OCI-LY1 (cell line): ENCODE measurements around the gene ELL3.
A peak's percentile ranks its signal among the peaks of the same experiment; 100 is the strongest.

ENCODE experiments used
- H2AFZ ChIP-seq: fragments of 200-600 bp; sonication (generic), shearing (Covaris generic); 2 replicates; pipeline ENCODE4 v1.6.0; 2014; ENCODE audit warnings: antibody characterized with exemption, mild to moderate bottlenecking, low read length
- H3F3A ChIP-seq: fragments of 200-600 bp; sonication (generic), shearing (Covaris generic); 2 replicates; pipeline ENCODE4 v1.6.0; 2014; ENCODE audit warnings: mild to moderate bottlenecking, antibody characterized with exemption, low read length, moderate library complexity; ENCODE audit not compliant: insufficient read depth
- H3K27ac ChIP-seq: fragments of 200-600 bp; sonication (generic); 2 replicates; pipeline ENCODE4 v1.5.1; 2014; ENCODE audit warnings: low read length, mixed run types, mild to moderate bottlenecking, low read depth; ENCODE audit not compliant: poor library complexity, severe bottlenecking
- H3K27me3 ChIP-seq: fragments of 200-600 bp; sonication (generic); 2 replicates; pipeline ENCODE4 v1.6.0; 2014; ENCODE audit warnings: antibody characterized with exemption, mild to moderate bottlenecking, low read length, moderate library complexity; ENCODE audit not compliant: insufficient read depth
- H3K36me3 ChIP-seq: fragments of 200-600 bp; sonication (generic); 2 replicates; pipeline ENCODE4 v1.6.1; 2014; ENCODE audit warnings: mild to moderate bottlenecking, antibody characterized with exemption, low read length, moderate library complexity, mixed read lengths; ENCODE audit not compliant: insufficient read depth
- H3K4me1 ChIP-seq: fragments of 200-600 bp; sonication (generic); 2 replicates; pipeline ENCODE4 v1.5.1; 2014; ENCODE audit warnings: mild to moderate bottlenecking, low read length, moderate library complexity; ENCODE audit not compliant: insufficient read depth, severe bottlenecking
- H3K4me2 ChIP-seq: fragments of 200-600 bp; sonication (generic), shearing (Covaris generic); 2 replicates; pipeline ENCODE4 v1.6.1; 2014; ENCODE audit warnings: low read length
- H3K4me3 ChIP-seq: fragments of 200-600 bp; sonication (generic); 2 replicates; pipeline ENCODE4 v1.5.1; 2014; ENCODE audit warnings: low read length, low read depth, mild to moderate bottlenecking, mixed read lengths; ENCODE audit not compliant: poor library complexity, severe bottlenecking
- H3K79me2 ChIP-seq: fragments of 200-600 bp; shearing (Covaris generic); 2 replicates; pipeline ENCODE4 v1.6.1; 2016; ENCODE audit warnings: mixed run types, low read length, mixed read lengths; ENCODE audit not compliant: insufficient read depth
- H3K9ac ChIP-seq: fragments of 200-600 bp; sonication (generic), shearing (Covaris generic); 2 replicates; pipeline ENCODE4 v1.6.1; 2014; ENCODE audit warnings: mild to moderate bottlenecking, low read length, mixed read lengths
- H3K9me2 ChIP-seq: fragments of 200-600 bp; sonication (generic), shearing (Covaris generic); 2 replicates; pipeline ENCODE4 v1.6.1; 2014; ENCODE audit warnings: low read depth, mild to moderate bottlenecking, low read length, mixed read lengths
- H3K9me3 ChIP-seq: fragments of 200-600 bp; shearing (Covaris generic); 2 replicates; pipeline ENCODE4 v1.6.1; 2014; ENCODE audit warnings: low read length, mixed read lengths
- H4K20me1 ChIP-seq: fragments of 200-600 bp; sonication (generic), shearing (Covaris generic); 2 replicates; pipeline ENCODE4 v1.6.0; 2016; ENCODE audit warnings: mild to moderate bottlenecking, low read length; ENCODE audit not compliant: insufficient read depth
- EZH2 ChIP-seq: fragments of 200-600 bp; sonication (generic), shearing (Covaris generic); IDR thresholded peaks from 2 replicates; pipeline ENCODE4 v1.8.0; 2017; ENCODE audit warnings: borderline replicate concordance, mixed run types, mild to moderate bottlenecking, antibody characterized with exemption, low read length, moderate library complexity, mixed read lengths
- TF ChIP-seq, protein P1 (sequence below): fragments of 200-600 bp; sonication (generic), shearing (Covaris generic); IDR thresholded peaks from 2 replicates; pipeline ENCODE4 v1.5.1; 2017; ENCODE audit warnings: mild to moderate bottlenecking, antibody characterized with exemption, low read length, moderate library complexity, mixed read lengths

The ELL3 gene

DNA sequence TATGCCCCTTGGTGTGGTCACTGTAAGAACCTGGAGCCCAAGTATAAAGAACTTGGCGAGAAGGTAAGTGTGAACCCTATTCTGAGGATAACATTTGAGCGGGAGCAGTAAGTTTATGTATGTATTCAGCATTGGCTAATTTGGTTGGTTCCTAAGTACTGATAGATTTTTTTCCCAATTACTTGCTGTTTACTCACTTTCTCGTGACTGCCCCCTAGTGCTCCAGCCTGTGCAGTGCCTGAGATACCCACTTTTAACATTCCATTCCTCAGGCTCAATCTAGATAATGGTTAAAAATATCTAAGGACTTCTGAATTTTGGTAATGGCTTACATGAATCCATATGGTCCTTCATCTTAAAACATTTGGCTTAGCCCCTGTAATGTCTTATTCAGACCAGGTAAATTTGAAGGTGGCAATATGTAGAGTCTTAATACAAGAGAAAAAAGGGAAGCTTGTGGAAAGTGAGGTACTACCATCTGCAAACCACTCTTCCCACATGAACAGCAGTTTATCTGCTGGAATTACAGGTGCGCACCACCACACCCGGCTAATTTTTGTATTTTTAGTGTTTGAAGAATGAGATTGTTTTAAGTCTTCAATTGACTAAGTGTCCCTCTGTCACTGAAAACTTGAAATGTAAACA lies 7.1 kb downstream of the ELL3 start:
- no peak for TF ChIP-seq EZH2
- TF ChIP-seq, protein P1, sequence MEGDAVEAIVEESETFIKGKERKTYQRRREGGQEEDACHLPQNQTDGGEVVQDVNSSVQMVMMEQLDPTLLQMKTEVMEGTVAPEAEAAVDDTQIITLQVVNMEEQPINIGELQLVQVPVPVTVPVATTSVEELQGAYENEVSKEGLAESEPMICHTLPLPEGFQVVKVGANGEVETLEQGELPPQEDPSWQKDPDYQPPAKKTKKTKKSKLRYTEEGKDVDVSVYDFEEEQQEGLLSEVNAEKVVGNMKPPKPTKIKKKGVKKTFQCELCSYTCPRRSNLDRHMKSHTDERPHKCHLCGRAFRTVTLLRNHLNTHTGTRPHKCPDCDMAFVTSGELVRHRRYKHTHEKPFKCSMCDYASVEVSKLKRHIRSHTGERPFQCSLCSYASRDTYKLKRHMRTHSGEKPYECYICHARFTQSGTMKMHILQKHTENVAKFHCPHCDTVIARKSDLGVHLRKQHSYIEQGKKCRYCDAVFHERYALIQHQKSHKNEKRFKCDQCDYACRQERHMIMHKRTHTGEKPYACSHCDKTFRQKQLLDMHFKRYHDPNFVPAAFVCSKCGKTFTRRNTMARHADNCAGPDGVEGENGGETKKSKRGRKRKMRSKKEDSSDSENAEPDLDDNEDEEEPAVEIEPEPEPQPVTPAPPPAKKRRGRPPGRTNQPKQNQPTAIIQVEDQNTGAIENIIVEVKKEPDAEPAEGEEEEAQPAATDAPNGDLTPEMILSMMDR, result peak; percentile 93
- Histone ChIP-seq H3K4me3 (no peak overlapping the region), H2AFZ (no peak overlapping the region), H3K4me1 (peaks cover 31% of the 10 kb centered on the region), H4K20me1 (no peaks in the 10 kb centered on the region), H3K4me2 (no peak overlapping the region), H3K36me3 (peaks cover 100% of the 10 kb centered on the region), H3F3A (peaks cover 55% of the 10 kb centered on the region), H3K9me2 (no peaks in the 10 kb centered on the region), H3K9me3 (no peaks in the 10 kb centered on the region), H3K27ac (peak overlapping the region; percentile 70), H3K27me3 (no peaks in the 10 kb centered on the region), H3K79me2 (no peaks in the 10 kb centered on the region), H3K9ac (no peak overlapping the region)

DNA sequence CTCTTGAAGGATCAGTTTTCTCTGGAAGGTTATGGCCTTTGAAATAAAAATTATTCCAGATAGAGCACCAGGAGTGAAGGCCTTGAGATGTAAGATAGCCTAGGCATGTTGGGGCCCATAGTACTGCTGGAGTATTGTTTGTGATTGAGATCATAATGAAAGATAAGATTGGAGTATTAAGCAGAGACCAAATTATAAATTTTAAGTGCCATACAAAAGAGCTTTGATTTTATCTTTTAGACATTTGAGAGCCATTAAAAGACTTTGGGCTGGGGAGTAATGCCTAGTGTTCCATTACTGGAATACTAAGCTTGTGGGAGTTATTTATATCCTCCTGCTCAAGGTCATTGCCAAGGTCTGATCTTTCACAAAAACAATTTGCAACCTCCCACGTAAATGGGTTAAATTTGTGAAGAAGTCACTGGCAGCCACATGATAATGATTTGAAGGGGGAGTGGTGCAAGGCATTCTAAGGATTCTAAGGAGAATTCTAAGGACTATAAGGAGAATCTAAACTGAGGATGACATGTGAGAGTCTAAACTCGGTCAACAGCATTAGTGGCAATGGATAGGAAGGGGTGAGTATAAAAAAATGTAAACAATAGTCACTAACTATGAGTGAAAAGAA lies 12.8 kb downstream of the ELL3 start:
- TF ChIP-seq, protein P1, result no peak
- TF ChIP-seq EZH2, result no peak

DNA sequence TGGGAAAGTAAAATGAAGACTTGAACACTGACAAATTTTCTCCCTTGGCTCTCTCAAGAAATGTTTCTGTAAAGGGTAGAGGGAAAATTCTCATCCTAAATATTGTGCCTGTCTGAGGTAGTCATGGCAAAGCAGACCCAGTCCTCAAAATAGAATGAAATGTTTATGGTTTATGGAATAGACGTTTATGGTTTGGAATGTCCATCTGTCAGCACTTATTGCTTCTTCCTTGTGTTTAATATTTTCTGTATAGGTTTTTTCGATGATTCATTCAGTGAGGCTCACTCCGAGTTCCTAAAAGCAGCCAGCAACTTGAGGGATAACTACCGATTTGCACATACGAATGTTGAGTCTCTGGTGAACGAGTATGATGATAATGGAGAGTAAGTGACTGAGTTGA lies 13.9 kb downstream of the ELL3 start:
- H3K9me2 ChIP-seq, result no peaks in the 10 kb centered on the region
- H3K9ac ChIP-seq, result no peak overlapping the region
- no peaks in the 10 kb centered on the region for H3K4me1 ChIP-seq
- H3F3A ChIP-seq, result peaks cover 15% of the 10 kb centered on the region
- peaks cover 93% of the 10 kb centered on the region for H3K36me3 ChIP-seq
- H3K27me3 ChIP-seq, result no peaks in the 10 kb centered on the region
- H4K20me1 ChIP-seq, result no peaks in the 10 kb centered on the region
- no peaks in the 10 kb centered on the region for H3K9me3 ChIP-seq
- H3K4me2 ChIP-seq, result no peak overlapping the region
- no peak overlapping the region for H3K27ac ChIP-seq
- H2AFZ ChIP-seq, result no peak overlapping the region
- TF ChIP-seq EZH2, result no peak
- TF ChIP-seq, protein P1, result no peak
- no peak overlapping the region for H3K4me3 ChIP-seq
- no peaks in the 10 kb centered on the region for H3K79me2 ChIP-seq

More for the DNA sequence above, 12.8 kb downstream of the ELL3 start:
- Histone ChIP-seq H3K27me3 (no peaks in the 10 kb centered on the region), H3K4me1 (no peaks in the 10 kb centered on the region), H4K20me1 (no peaks in the 10 kb centered on the region), H3K9ac (no peak overlapping the region), H3K4me2 (no peak overlapping the region), H3K79me2 (no peaks in the 10 kb centered on the region), H3K9me3 (no peaks in the 10 kb centered on the region), H3K4me3 (no peak overlapping the region), H3F3A (peaks cover 16% of the 10 kb centered on the region), H2AFZ (no peak overlapping the region), H3K9me2 (no peaks in the 10 kb centered on the region), H3K36me3 (peaks cover 98% of the 10 kb centered on the region), H3K27ac (no peak overlapping the region)
